Measurements from ENCODE around the gene HECTD2. TPM values are rescaled to one million over a fixed set of nuclear protein-coding genes. Genes with fewer than 3 reads are reported as not detected.
A peak's percentile ranks its signal among the peaks of the same experiment; 100 is the strongest.

Gene HECTD2
- total RNA-seq, 2 experiments from 2014 or later, result 0.16 to 0.78 TPM

DNA sequence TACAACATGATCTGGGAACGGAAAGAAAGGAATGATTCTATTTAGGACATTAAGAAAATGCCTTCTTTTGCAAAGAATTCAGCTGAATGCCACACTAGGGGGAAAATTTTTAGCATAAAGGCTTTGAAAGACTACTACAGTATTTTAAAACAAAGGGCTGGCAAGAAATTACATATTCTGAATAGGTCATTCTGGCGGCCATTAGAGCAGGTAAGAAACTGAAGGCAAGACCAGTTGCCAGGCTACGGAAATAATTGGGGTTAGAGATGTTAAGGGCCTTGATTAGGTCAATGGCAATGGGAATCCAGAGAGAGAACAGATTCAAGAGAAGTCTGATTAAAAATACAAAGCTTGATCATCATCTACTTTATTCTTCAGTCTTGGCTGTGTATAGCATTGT, 3.8 kb upstream of the HECTD2 start:
- Histone ChIP-seq H3K79me2 (ENCODE audit: insufficient read depth, low read depth, low read length) (no peaks in the 10 kb centered on the region), H3K4me1 (ENCODE audit: insufficient read depth, low read length, poor library complexity, severe bottlenecking) (peaks cover 9% of the 10 kb centered on the region), H3K9me2 (ENCODE audit: insufficient read depth, low read length) (no peaks in the 10 kb centered on the region), H3K27ac (ENCODE audit: low read depth, low read length, poor library complexity, severe bottlenecking) (no peak overlapping the region), H3K9me3 (ENCODE audit: low read length) (no peaks in the 10 kb centered on the region; the same call in 1 of the 2 replicates), H3K4me2 (ENCODE audit: low read length) (no peak overlapping the region), H3K4me3 (ENCODE audit: low read depth, low read length, poor library complexity, severe bottlenecking) (no peak overlapping the region), H2AFZ (ENCODE audit: low read length) (no peak overlapping the region), H3K36me3 (ENCODE audit: insufficient read depth, low read length) (no peaks in the 10 kb centered on the region), H4K20me1 (ENCODE audit: insufficient read depth, low read length) (no peaks in the 10 kb centered on the region)
- no peak for DNase-seq (ENCODE audit: low spot score)
- no TSS peak for BruUV-seq (replicated peaks)
- TF ChIP-seq CTCF (conservative IDR thresholded peaks at IDR 0.05; ENCODE audit: low read length) (no peak), EZH2phosphoT487 (IDR thresholded peaks at IDR 0.05; ENCODE audit: borderline replicate concordance, low read depth, low read length) (no peak)
- ChIA-PET POLR2A (no interaction called here), CTCF (ENCODE audit: unreplicated experiment) (no interaction called here)
- intact Hi-C loops (cut with micrococcal nuclease; ENCODE audit: unreplicated experiment), result loop anchor here (5.0 kb wide), 1 partner anchor 501 kb away; the partner anchor contains the start of gene FGFBP3

DNA sequence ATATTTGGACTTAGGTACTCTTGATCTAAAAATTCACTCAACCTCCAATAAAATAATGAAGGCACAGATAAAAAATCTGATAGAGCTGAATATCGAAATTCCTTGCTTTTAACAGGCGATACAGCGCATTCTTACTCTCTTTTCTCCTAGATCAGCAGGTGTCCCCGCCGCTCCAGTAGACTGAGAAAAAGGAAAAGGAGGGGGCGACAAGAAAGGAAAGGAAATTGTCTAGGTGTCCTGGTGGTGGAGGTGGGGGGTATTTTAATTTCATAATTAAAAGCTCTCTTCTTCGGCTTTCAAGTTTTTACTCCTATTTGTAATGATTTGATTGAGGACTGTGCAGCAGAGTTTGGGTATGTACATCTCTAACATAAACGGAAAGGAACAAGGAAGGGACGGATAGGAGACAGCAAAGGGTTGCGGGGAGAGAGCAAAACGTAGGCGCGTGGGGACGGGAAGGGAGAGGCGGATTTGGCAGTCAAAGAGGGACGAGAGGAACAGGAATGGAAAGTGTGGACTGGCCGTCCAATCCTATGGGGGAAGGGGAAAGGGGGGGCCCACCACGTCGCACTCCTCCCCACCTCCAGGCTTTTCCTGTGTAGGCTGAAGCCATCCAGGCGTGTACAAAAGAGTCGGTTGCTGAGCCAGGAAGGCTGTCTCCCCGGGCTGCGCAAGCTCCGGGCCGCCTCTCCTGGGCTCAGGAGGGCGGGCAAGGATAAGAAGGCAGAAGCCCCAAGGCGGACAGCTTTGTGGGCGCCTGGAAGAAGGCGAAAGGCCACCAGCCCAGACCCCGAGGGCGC, 875 bp upstream of the HECTD2 start:
- peak overlapping the region; percentile 63 for H3K4me2 ChIP-seq (ENCODE audit: low read length)
- H3K79me2 ChIP-seq (ENCODE audit: insufficient read depth, low read depth, low read length), result no peaks in the 10 kb centered on the region
- BruUV-seq (replicated peaks), result no TSS peak
- H2AFZ ChIP-seq (ENCODE audit: low read length), result peak overlapping the region; percentile 84
- no peaks in the 10 kb centered on the region for H3K9me2 ChIP-seq (ENCODE audit: insufficient read depth, low read length)
- no peaks in the 10 kb centered on the region for H4K20me1 ChIP-seq (ENCODE audit: insufficient read depth, low read length)
- peaks cover 9% of the 10 kb centered on the region for H3K4me1 ChIP-seq (ENCODE audit: insufficient read depth, low read length, poor library complexity, severe bottlenecking)
- no peaks in the 10 kb centered on the region for H3K36me3 ChIP-seq (ENCODE audit: insufficient read depth, low read length)
- DNase-seq (ENCODE audit: low spot score), result peak; percentile 2
- CTCF ChIA-PET (ENCODE audit: unreplicated experiment), result no interaction called here
- POLR2A ChIA-PET, result interaction anchor here (0.8 kb wide), 1 partner anchor 390 kb away, joined by 3 read pairs; no protein-coding TSS in a partner anchor
- H3K4me3 ChIP-seq (ENCODE audit: low read depth, low read length, poor library complexity, severe bottlenecking), result peak overlapping the region; percentile 71
- H3K9me3 ChIP-seq (ENCODE audit: low read length), result no peaks in the 10 kb centered on the region; the same call in 1 of the 2 replicates
- intact Hi-C loops (cut with micrococcal nuclease; ENCODE audit: unreplicated experiment), result loop anchor here (5.0 kb wide), 1 partner anchor 498 kb away; the partner anchor contains the start of gene FGFBP3
- H3K27ac ChIP-seq (ENCODE audit: low read depth, low read length, poor library complexity, severe bottlenecking), result no peak overlapping the region
- TF ChIP-seq EZH2phosphoT487 (IDR thresholded peaks at IDR 0.05; ENCODE audit: borderline replicate concordance, low read depth, low read length) (no peak), CTCF (conservative IDR thresholded peaks at IDR 0.05; ENCODE audit: low read length) (no peak)
